Lower leg skin (tissue), 4 donors: ENCODE data around the gene JUND. TPM values are rescaled to one million over a fixed set of nuclear protein-coding genes. Genes with fewer than 3 reads are reported as not detected.

ENCODE experiments used
- DNase-seq, 2 donors: peaks; one replicate each; pipeline ENCODE4 v3.0.0-alpha.2; 2019; ENCODE audit warnings: low spot score in 2 of 2
- H3K4me3 ChIP-seq: fragments of 200-600 bp; sonication (generic); 2 replicates; pipeline ENCODE4 v1.5.1; 2017; ENCODE audit warnings: mild to moderate bottlenecking, low read depth; ENCODE audit not compliant: poor library complexity, severe bottlenecking
- CTCF ChIP-seq, 3 donors: fragments of 450-650 bp; IDR thresholded peaks; one replicate each; pipeline ENCODE4 v1.5.1; 2016; ENCODE audit warnings: antibody characterized with exemption in 3 of 3, mild to moderate bottlenecking in 3 of 3, moderate library complexity in 2 of 3
- POLR2A ChIP-seq, 2 donors: fragments of 450-650 bp; IDR thresholded peaks; one replicate each; pipeline ENCODE4 v1.6.1; 2016 to 2017; ENCODE audit warnings: antibody characterized with exemption in 2 of 2, mild to moderate bottlenecking in 1 of 2, moderate library complexity in 1 of 2
- WGBS, 2 donors: methylation state at CpG; one replicate each; pipeline ENCODE4 v1.1.5; 2018; 5-methylcytosine and 5-hydroxymethylcytosine counted together
- intact Hi-C: fragments of 100-400 bp; cut with DNase I; formaldehyde crosslinking; loops from one replicate; pipeline ENCODE4 v1.15.0; 2023; ENCODE audit warnings: low total_unique reads
- total RNA-seq, 4 donors: library from RNA; depleted of rRNA; stranded (reverse); fragments of >200 nt; gene quantifications; one replicate each; pipeline ENCODE4 v1.1.0, GENCODE V29; 2016

JUND gene
- total RNA-seq, 4 donors from 2014 or later = 337 to 886 (median 413) TPM

- intact Hi-C loops = loop anchor here (2.0 kb wide), 1 partner anchor 42 kb away; the partner anchor contains the start of gene JUND
- no peak for TF ChIP-seq POLR2A (IDR thresholded peaks at IDR 0.05)
- TF ChIP-seq CTCF (IDR thresholded peaks at IDR 0.05) = no peak
- 0% methylated on average over 50 to 55 of the region's 75 CpGs for WGBS, 2 donors
- peak within 1 kb of the TSS; percentile 49 for H3K4me3 ChIP-seq
- DNase-seq = peak; percentile 97 to 100
Measured at GRCh38 chr19:18322759-18323460, 41.5 kb upstream of the JUND start, which contains the start of gene LSM4. Gene LSM4, minus strand, starts transcription at chr19:18323076. Its CDS starts 56 bp downstream, at chr19:18323020.

- intact Hi-C loops = loop anchor here (2.0 kb wide), 1 partner anchor 42 kb away; the partner anchor contains the start of gene JUND
- peak overlapping the region; percentile 49 for H3K4me3 ChIP-seq
- no peak for TF ChIP-seq POLR2A (IDR thresholded peaks at IDR 0.05)
- no peak for TF ChIP-seq CTCF (IDR thresholded peaks at IDR 0.05)
- 2 to 3% methylated on average over 7 of the region's 7 CpGs for WGBS, 2 donors
- no peak for DNase-seq
Measured at GRCh38 chr19:18322318-18322758, 40.9 kb upstream of the JUND start.

- no peak overlapping the region for H3K4me3 ChIP-seq
- 24 to 26% methylated on average over 9 of the region's 9 CpGs for WGBS, 2 donors
- DNase-seq = no peak
- TF ChIP-seq CTCF (IDR thresholded peaks at IDR 0.05) (no peak), POLR2A (IDR thresholded peaks at IDR 0.05) (no peak)
- intact Hi-C loops = loop anchor here (2.0 kb wide), 1 partner anchor 41 kb away; the partner anchor contains the start of gene JUND
Measured at GRCh38 chr19:18321734-18322102, 40.3 kb upstream of the JUND start.

- DNase-seq = no peak
- WGBS, 2 donors = 72 to 76% methylated on average over 14 of the region's 14 CpGs
- intact Hi-C loops = no loop called here
- H3K4me3 ChIP-seq = no peak overlapping the region
- TF ChIP-seq CTCF (IDR thresholded peaks at IDR 0.05) (no peak), POLR2A (IDR thresholded peaks at IDR 0.05) (no peak)
Measured at GRCh38 chr19:18320865-18321733, 39.7 kb upstream of the JUND start.

- H3K4me3 ChIP-seq = no peak overlapping the region
- intact Hi-C loops = no loop called here
- TF ChIP-seq CTCF (IDR thresholded peaks at IDR 0.05) (peak in 1 of 3 donors; percentile 32), POLR2A (IDR thresholded peaks at IDR 0.05) (no peak)
- no peak for DNase-seq
- 72 to 78% methylated on average over 7 of the region's 7 CpGs for WGBS, 2 donors
Measured at GRCh38 chr19:18319591-18320135, 38.2 kb upstream of the JUND start.
